ENCODE data around the gene SUCNR1. TPM values are rescaled to one million over a fixed set of nuclear protein-coding genes. Genes with fewer than 3 reads are reported as not detected.
"Not testable (repeated sequence)": the region's sequence is repeated elsewhere in the genome, so short reads cannot be mapped to it uniquely, and the experiment has no call there.

Gene SUCNR1
- total and polyA plus RNA-seq, 5 donors from 2014 or later: 0.17 TPM; not detected in 4

- H3K27ac Mint-ChIP-seq: peak overlapping the region in 1 of 3 donors; percentile 45
- ATAC-seq (ENCODE audit: low read depth in 2 of 2): no peak
These were observed 45.5 kb downstream of the SUCNR1 start for GRCh38 chr3:151919030-151919328.

GRCh38 chr3:151919446-151919845 lies 46.0 kb downstream of the SUCNR1 start:
- no peak overlapping the region for H3K27ac Mint-ChIP-seq
- H3K4me1 Mint-ChIP-seq: no peaks in the 10 kb centered on the region
- Histone ChIP-seq H3K27me3 (ENCODE audit: control insufficient read depth, insufficient read depth, low read length) (no peaks in the 10 kb centered on the region), H3K27ac (ENCODE audit: insufficient read depth, low read length, poor library complexity, severe bottlenecking) (no peak overlapping the region), H3K4me1 (ENCODE audit: control insufficient read depth, insufficient read depth, low read length, poor library complexity, severe bottlenecking) (no peaks in the 10 kb centered on the region), H3K4me3 (ENCODE audit: low read depth, low read length) (no peak overlapping the region), H3K9me3 (ENCODE audit: control insufficient read depth in 2 of 2, low read length in 2 of 2) (no peaks in the 10 kb centered on the region), H3K36me3 (ENCODE audit: control insufficient read depth, insufficient read depth, low read length) (no peaks in the 10 kb centered on the region)
- H3K4me3 Mint-ChIP-seq: no peak overlapping the region
- no peak for DNase-seq
- H3K9me3 Mint-ChIP-seq: no peaks in the 10 kb centered on the region
- H3K36me3 Mint-ChIP-seq: no peaks in the 10 kb centered on the region
- peaks cover 7% of the 10 kb centered on the region for H3K27me3 Mint-ChIP-seq
- ATAC-seq (ENCODE audit: low read depth in 2 of 2): no peak

More at GRCh38 chr3:151919030-151919328, 45.5 kb downstream of the SUCNR1 start:
- Histone ChIP-seq H3K4me1 (ENCODE audit: control insufficient read depth, insufficient read depth, low read length, poor library complexity, severe bottlenecking) (no peaks in the 10 kb centered on the region), H3K9me3 (ENCODE audit: control insufficient read depth in 2 of 2, low read length in 2 of 2) (no peaks in the 10 kb centered on the region), H3K27ac (ENCODE audit: insufficient read depth, low read length, poor library complexity, severe bottlenecking) (no peak overlapping the region), H3K27me3 (ENCODE audit: control insufficient read depth, insufficient read depth, low read length) (no peaks in the 10 kb centered on the region), H3K36me3 (ENCODE audit: control insufficient read depth, insufficient read depth, low read length) (no peaks in the 10 kb centered on the region), H3K4me3 (ENCODE audit: low read depth, low read length) (no peak overlapping the region)
- Mint-ChIP-seq H3K4me1 (no peaks in the 10 kb centered on the region), H3K36me3 (no peaks in the 10 kb centered on the region), H3K9me3 (no peaks in the 10 kb centered on the region), H3K4me3 (no peak overlapping the region), H3K27me3 (peaks cover 7% of the 10 kb centered on the region)
- no peak for DNase-seq

- no peak overlapping the region for H3K27ac ChIP-seq (ENCODE audit: insufficient read depth, low read length, poor library complexity, severe bottlenecking)
- H3K4me1 ChIP-seq (ENCODE audit: control insufficient read depth, insufficient read depth, low read length, poor library complexity, severe bottlenecking): no peaks in the 10 kb centered on the region
- Mint-ChIP-seq H3K36me3 (no peaks in the 10 kb centered on the region), H3K4me3 (no peak overlapping the region), H3K4me1 (peaks cover 0 to 4% (median 0%) of the 10 kb centered on the region in 4 donors), H3K27me3 (peaks cover 4% of the 10 kb centered on the region), H3K27ac (no peak overlapping the region), H3K9me3 (no peaks in the 10 kb centered on the region)
- no peak for DNase-seq
- H3K4me3 ChIP-seq (ENCODE audit: low read depth, low read length): no peak overlapping the region
- H3K9me3 ChIP-seq (ENCODE audit: control insufficient read depth in 2 of 2, low read length in 2 of 2): no peaks in the 10 kb centered on the region
- no peaks in the 10 kb centered on the region for H3K36me3 ChIP-seq (ENCODE audit: control insufficient read depth, insufficient read depth, low read length)
- no peak for ATAC-seq (ENCODE audit: low read depth in 2 of 2)
- H3K27me3 ChIP-seq (ENCODE audit: control insufficient read depth, insufficient read depth, low read length): no peaks in the 10 kb centered on the region
These were observed 50.5 kb downstream of the SUCNR1 start for GRCh38 chr3:151923901-151924300.

- Histone ChIP-seq H3K4me3 (ENCODE audit: low read depth, low read length) (no peak overlapping the region), H3K36me3 (ENCODE audit: control insufficient read depth, insufficient read depth, low read length) (no peaks in the 10 kb centered on the region), H3K27ac (ENCODE audit: insufficient read depth, low read length, poor library complexity, severe bottlenecking) (no peak overlapping the region), H3K9me3 (ENCODE audit: control insufficient read depth in 2 of 2, low read length in 2 of 2) (no peaks in the 10 kb centered on the region), H3K4me1 (ENCODE audit: control insufficient read depth, insufficient read depth, low read length, poor library complexity, severe bottlenecking) (no peaks in the 10 kb centered on the region), H3K27me3 (ENCODE audit: control insufficient read depth, insufficient read depth, low read length) (no peaks in the 10 kb centered on the region)
- Mint-ChIP-seq H3K9me3 (peaks cover 0 to 2% (median 0%) of the 10 kb centered on the region in 7 donors), H3K27me3 (peaks cover 4% of the 10 kb centered on the region), H3K4me3 (no peak overlapping the region), H3K36me3 (no peaks in the 10 kb centered on the region), H3K27ac (no peak overlapping the region), H3K4me1 (peaks cover 0 to 4% (median 0%) of the 10 kb centered on the region in 4 donors)
- ATAC-seq (ENCODE audit: low read depth in 2 of 2): no peak
- no peak for DNase-seq
These were observed 51.3 kb downstream of the SUCNR1 start for GRCh38 chr3:151924753-151925152.

- H3K4me3 ChIP-seq (ENCODE audit: low read depth, low read length): no peak overlapping the region
- H3K27ac Mint-ChIP-seq: no peak overlapping the region
- peaks cover 0 to 4% (median 0%) of the 10 kb centered on the region in 4 donors for H3K4me1 Mint-ChIP-seq
- H3K4me1 ChIP-seq (ENCODE audit: control insufficient read depth, insufficient read depth, low read length, poor library complexity, severe bottlenecking): no peaks in the 10 kb centered on the region
- DNase-seq: peak in 1 of 3 donors; percentile 42
- H3K36me3 Mint-ChIP-seq: no peaks in the 10 kb centered on the region
- H3K9me3 Mint-ChIP-seq: peaks cover 0 to 2% (median 0%) of the 10 kb centered on the region in 7 donors
- no peaks in the 10 kb centered on the region for H3K9me3 ChIP-seq (ENCODE audit: control insufficient read depth in 2 of 2, low read length in 2 of 2)
- H3K27me3 Mint-ChIP-seq: peaks cover 4% of the 10 kb centered on the region
- no peak overlapping the region for H3K4me3 Mint-ChIP-seq
- H3K27ac ChIP-seq (ENCODE audit: insufficient read depth, low read length, poor library complexity, severe bottlenecking): no peak overlapping the region
- no peak for ATAC-seq (ENCODE audit: low read depth in 2 of 2)
- no peaks in the 10 kb centered on the region for H3K36me3 ChIP-seq (ENCODE audit: control insufficient read depth, insufficient read depth, low read length)
- H3K27me3 ChIP-seq (ENCODE audit: control insufficient read depth, insufficient read depth, low read length): no peaks in the 10 kb centered on the region
These were observed 52.0 kb downstream of the SUCNR1 start for GRCh38 chr3:151925419-151925818.

DNA sequence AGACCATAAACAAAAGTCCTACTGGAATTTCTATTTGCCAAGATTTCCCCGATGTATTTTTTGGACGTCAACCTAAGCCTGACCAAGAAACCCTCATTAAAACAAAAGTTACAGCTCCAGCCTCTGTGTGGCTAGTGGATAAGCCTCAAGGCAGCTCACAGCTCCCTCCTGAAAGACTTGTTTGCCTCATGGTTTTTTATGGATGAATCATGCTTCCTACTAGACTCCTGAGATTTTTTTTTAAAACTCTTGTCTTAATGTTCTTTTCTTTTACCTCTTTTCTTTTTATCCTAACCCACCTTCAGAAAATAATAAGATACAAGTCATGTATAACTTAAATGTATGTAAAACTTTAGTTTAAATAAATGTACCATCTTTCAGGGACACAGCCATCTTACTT lies 52.4 kb downstream of the SUCNR1 start:
- peaks cover under 1% of the 10 kb centered on the region for H3K27me3 ChIP-seq (ENCODE audit: control insufficient read depth, insufficient read depth, low read length)
- H3K9me3 ChIP-seq (ENCODE audit: control insufficient read depth in 2 of 2, low read length in 2 of 2): no peaks in the 10 kb centered on the region
- H3K27ac ChIP-seq (ENCODE audit: insufficient read depth, low read length, poor library complexity, severe bottlenecking): no peak overlapping the region
- H3K4me3 Mint-ChIP-seq: no peak overlapping the region
- H3K4me1 Mint-ChIP-seq: peaks cover 0 to 4% (median 0%) of the 10 kb centered on the region in 4 donors
- H3K27me3 Mint-ChIP-seq: peaks cover 4% of the 10 kb centered on the region
- H3K36me3 ChIP-seq (ENCODE audit: control insufficient read depth, insufficient read depth, low read length): no peaks in the 10 kb centered on the region
- no peaks in the 10 kb centered on the region for H3K36me3 Mint-ChIP-seq
- H3K4me3 ChIP-seq (ENCODE audit: low read depth, low read length): no peak overlapping the region
- H3K9me3 Mint-ChIP-seq: peaks cover 0 to 2% (median 0%) of the 10 kb centered on the region in 7 donors
- no peaks in the 10 kb centered on the region for H3K4me1 ChIP-seq (ENCODE audit: control insufficient read depth, insufficient read depth, low read length, poor library complexity, severe bottlenecking)
- ATAC-seq (ENCODE audit: low read depth in 2 of 2) (no peak), DNase-seq (no peak)
- H3K27ac Mint-ChIP-seq: no peak overlapping the region

GRCh38 chr3:151926956-151927355 lies 53.5 kb downstream of the SUCNR1 start:
- peak in 1 of 3 donors; percentile 4 for DNase-seq

GRCh38 chr3:151927915-151928525 lies 54.6 kb downstream of the SUCNR1 start:
- H3K27me3 ChIP-seq (ENCODE audit: control insufficient read depth, insufficient read depth, low read length); H3K4me3 Mint-ChIP-seq; H3K36me3 Mint-ChIP-seq; H3K27ac Mint-ChIP-seq; H3K4me1 Mint-ChIP-seq; H3K27me3 Mint-ChIP-seq; H3K4me1 ChIP-seq (ENCODE audit: control insufficient read depth, insufficient read depth, low read length, poor library complexity, severe bottlenecking); H3K9me3 ChIP-seq (ENCODE audit: control insufficient read depth in 2 of 2, low read length in 2 of 2); DNase-seq; ATAC-seq (ENCODE audit: low read depth in 2 of 2); H3K36me3 ChIP-seq (ENCODE audit: control insufficient read depth, insufficient read depth, low read length); H3K27ac ChIP-seq (ENCODE audit: insufficient read depth, low read length, poor library complexity, severe bottlenecking); H3K4me3 ChIP-seq (ENCODE audit: low read depth, low read length); H3K9me3 Mint-ChIP-seq: not testable (repeated sequence)

More at GRCh38 chr3:151926956-151927355, 53.5 kb downstream of the SUCNR1 start:
- no peaks in the 10 kb centered on the region for H3K36me3 Mint-ChIP-seq
- H3K27me3 Mint-ChIP-seq: peaks cover 4% of the 10 kb centered on the region
- Histone ChIP-seq H3K27me3 (ENCODE audit: control insufficient read depth, insufficient read depth, low read length) (peaks cover 3% of the 10 kb centered on the region), H3K4me1 (ENCODE audit: control insufficient read depth, insufficient read depth, low read length, poor library complexity, severe bottlenecking) (no peaks in the 10 kb centered on the region), H3K9me3 (ENCODE audit: control insufficient read depth in 2 of 2, low read length in 2 of 2) (no peaks in the 10 kb centered on the region), H3K36me3 (ENCODE audit: control insufficient read depth, insufficient read depth, low read length) (no peaks in the 10 kb centered on the region), H3K4me3 (ENCODE audit: low read depth, low read length) (no peak overlapping the region), H3K27ac (ENCODE audit: insufficient read depth, low read length, poor library complexity, severe bottlenecking) (no peak overlapping the region)
- H3K4me1 Mint-ChIP-seq: peaks cover 0 to 4% (median 0%) of the 10 kb centered on the region in 4 donors
- no peak for ATAC-seq (ENCODE audit: low read depth in 2 of 2)
- no peak overlapping the region for H3K27ac Mint-ChIP-seq
- H3K9me3 Mint-ChIP-seq: peaks cover 0 to 2% (median 0%) of the 10 kb centered on the region in 7 donors
- H3K4me3 Mint-ChIP-seq: no peak overlapping the region

Data from CD4-positive, CD25-positive, alpha-beta regulatory T cell (primary cell).